WTC11 (cell line): ENCODE measurements around the gene P3H2.

Source experiments
- TEAD4 ChIP-seq: sonication (generic); formaldehyde crosslinking; IDR thresholded peaks from 2 replicates; pipeline ENCODE4 v1.8.0; 2022; ENCODE audit warnings: mild to moderate bottlenecking, missing genetic modification reagents
- TF ChIP-seq, protein P1 (sequence below): sonication (generic); formaldehyde crosslinking; IDR thresholded peaks from 2 replicates; pipeline ENCODE4 v1.8.1; 2022; ENCODE audit warnings: low read depth, mild to moderate bottlenecking, moderate library complexity, missing genetic modification reagents, borderline replicate concordance

DNA sequence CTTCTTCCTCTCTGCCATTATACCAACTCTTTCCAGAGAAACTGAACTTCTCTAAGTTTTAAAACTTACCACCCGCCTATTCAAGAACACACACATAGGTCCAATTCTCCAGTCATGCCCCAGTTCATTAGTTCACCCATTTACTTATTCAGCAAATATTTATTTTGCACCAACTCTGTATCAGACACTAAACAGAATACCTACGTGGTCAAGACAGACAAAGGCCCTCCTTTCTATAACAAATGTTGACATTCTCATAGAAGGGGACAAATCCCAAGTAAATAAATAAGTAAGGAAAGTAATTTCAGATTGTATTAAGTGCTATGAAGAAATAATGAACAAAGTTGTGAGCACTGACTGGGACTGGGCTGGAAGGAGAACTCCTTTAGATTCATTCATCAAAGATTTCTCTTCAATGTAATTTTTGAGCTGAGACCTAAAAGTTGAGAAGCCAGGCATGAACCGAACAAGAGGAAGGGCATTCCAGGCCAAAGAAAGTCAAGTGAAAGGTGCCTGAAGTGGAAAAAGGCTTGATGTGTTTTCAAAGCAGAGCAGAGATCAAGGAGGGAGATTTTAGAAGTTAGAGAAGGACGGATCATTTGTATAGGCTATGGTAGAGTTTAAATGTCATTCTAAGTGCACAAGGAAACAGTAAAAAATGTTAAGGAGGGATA lies 120.4 kb downstream of the P3H2 start:
- TF ChIP-seq TEAD4 (CRISPR knock-in tag): no peak
- TF ChIP-seq, protein P1, sequence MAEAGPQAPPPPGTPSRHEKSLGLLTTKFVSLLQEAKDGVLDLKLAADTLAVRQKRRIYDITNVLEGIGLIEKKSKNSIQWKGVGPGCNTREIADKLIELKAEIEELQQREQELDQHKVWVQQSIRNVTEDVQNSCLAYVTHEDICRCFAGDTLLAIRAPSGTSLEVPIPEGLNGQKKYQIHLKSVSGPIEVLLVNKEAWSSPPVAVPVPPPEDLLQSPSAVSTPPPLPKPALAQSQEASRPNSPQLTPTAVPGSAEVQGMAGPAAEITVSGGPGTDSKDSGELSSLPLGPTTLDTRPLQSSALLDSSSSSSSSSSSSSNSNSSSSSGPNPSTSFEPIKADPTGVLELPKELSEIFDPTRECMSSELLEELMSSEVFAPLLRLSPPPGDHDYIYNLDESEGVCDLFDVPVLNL (CRISPR knock-in tag): no peak
